Activated naive CD8-positive, alpha-beta T cell treated with anti-CD3 and anti-CD28 coated beads, Interleukin-2, amount 10 ng/mL, durations not matched to agents 7 days and 5 days (primary cell): ENCODE results near the gene LRBA. TPM values are rescaled to one million over a fixed set of nuclear protein-coding genes. Genes with fewer than 3 reads are reported as not detected.
"Not testable (repeated sequence)": the region's sequence is repeated elsewhere in the genome, so short reads cannot be mapped to it uniquely, and the experiment has no call there.

ENCODE experiments used
- ATAC-seq: fragments of 150-1000 bp; cut with Tn5 transposase; one replicate; pipeline ENCODE4 v1.10.0; 2021; ENCODE audit warnings: low read depth, moderate library complexity
- POLR2A ChIA-PET: fragments of 350-600 bp; sonication (Branson Sonifier 250); formaldehyde crosslinking; loops from one replicate; lab custom pipeline; 2021; ENCODE audit warnings: antibody characterized with exemption; lab: Charles Lee
- DNase-seq: peaks from one replicate; pipeline ENCODE4 v3.0.0; 2021
- H3K27ac Mint-ChIP-seq: one replicate; pipeline ENCODE4 v1.8.0; 2022; ENCODE audit warnings: mild to moderate bottlenecking, mixed read lengths
- H3K27me3 Mint-ChIP-seq: one replicate; pipeline ENCODE4 v1.8.0; 2022; ENCODE audit warnings: mild to moderate bottlenecking, moderate library complexity, mixed read lengths
- H3K36me3 Mint-ChIP-seq: one replicate; pipeline ENCODE4 v1.8.0; 2021; ENCODE audit warnings: mild to moderate bottlenecking, mixed read lengths
- H3K4me1 Mint-ChIP-seq: one replicate; pipeline ENCODE4 v1.8.0; 2021; ENCODE audit warnings: mixed read lengths
- H3K4me3 Mint-ChIP-seq: one replicate; pipeline ENCODE4 v1.8.0; 2022; ENCODE audit warnings: mild to moderate bottlenecking, moderate library complexity, mixed read lengths
- H3K9me3 Mint-ChIP-seq: one replicate; pipeline ENCODE4 v1.8.0; 2021; ENCODE audit warnings: mixed read lengths
- total RNA-seq, 2 experiments: library from RNA; stranded (reverse); gene quantifications; one replicate each; pipeline ENCODE4 v1.2.3, GENCODE V29; 2021

Gene LRBA
- total RNA-seq, 2 experiments from 2014 or later = 47.9 to 50.6 TPM

DNA sequence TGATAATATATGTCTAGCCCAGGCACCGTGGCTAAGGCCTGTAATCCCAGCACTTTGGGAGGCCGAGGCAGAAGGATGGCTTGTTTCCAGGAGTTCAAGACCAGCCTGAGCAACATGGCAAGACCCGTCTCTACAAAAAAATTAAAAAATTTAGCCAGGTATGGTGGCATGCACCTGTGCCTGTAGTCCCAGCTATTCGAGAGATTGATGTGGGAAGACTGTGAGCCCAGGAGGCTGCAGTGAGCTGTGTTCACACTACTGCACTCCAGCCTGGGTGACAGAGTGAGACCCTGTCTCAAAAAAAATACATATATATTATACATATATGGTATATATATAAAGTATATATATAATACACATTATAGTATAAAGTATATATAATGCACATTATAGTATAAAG lies 595.1 kb downstream of the LRBA start:
- no peaks in the 10 kb centered on the region for H3K27me3 Mint-ChIP-seq
- DNase-seq (no peak), ATAC-seq (no peak)
- H3K27ac Mint-ChIP-seq = no peak overlapping the region
- no peak overlapping the region for H3K4me3 Mint-ChIP-seq
- H3K36me3 Mint-ChIP-seq = peaks cover 13% of the 10 kb centered on the region
- H3K4me1 Mint-ChIP-seq = no peaks in the 10 kb centered on the region
- no peaks in the 10 kb centered on the region for H3K9me3 Mint-ChIP-seq
- POLR2A ChIA-PET = no interaction called here

DNA sequence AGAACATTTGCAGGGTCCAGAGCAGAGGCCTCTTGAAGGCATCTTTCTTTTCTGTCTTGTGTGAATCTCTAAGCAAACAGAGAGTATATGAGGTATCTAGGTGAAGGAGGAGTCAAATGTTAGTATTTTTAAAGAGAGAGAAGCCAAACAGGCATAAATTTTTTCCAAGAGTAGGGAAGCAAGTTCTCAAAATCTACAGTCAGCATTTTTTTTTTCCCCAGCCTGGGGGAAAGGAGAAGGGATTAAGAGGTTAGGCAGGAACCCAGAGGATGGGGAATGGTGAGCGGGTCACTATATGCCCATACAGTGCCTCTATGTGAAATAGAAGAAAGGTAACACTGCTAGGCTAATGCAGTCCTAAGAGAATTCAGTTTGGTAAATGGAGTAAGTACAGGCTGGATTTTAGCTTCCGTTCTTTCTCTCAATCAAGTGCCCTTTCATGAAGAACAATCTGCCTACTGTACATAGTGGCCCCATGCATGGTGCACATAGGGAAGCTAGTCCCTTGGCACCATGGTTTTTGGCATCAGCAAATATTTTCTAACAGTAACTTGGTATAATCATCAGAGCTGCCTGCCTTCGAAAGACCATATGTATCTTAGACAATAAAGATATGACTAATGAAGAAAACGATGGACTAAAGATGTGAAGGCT lies 596.2 kb downstream of the LRBA start:
- POLR2A ChIA-PET = no interaction called here
- Mint-ChIP-seq H3K9me3 (no peaks in the 10 kb centered on the region), H3K4me1 (no peaks in the 10 kb centered on the region), H3K36me3 (peaks cover 15% of the 10 kb centered on the region), H3K27me3 (no peaks in the 10 kb centered on the region), H3K27ac (no peak overlapping the region), H3K4me3 (no peak overlapping the region)
- ATAC-seq = no peak
- no peak for DNase-seq

DNA sequence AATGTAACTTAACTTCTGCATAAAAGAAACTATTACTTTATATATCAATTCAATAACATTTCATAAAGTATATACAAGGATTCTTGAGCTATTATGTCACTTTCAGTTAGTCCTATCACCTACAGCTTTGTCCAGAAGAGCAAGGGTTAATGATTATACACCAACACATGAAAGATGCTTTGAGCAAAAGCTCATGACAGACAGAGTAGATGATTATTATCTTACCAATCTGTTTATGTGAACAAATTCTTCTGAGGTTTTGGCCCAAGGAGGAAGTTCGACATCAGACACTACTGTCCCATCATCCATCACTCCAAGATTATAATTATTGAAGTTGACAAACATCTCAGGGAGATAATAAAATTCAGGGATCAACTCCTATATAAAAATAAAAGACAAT lies 599.9 kb downstream of the LRBA start:
- DNase-seq (no peak), ATAC-seq (no peak)
- peaks cover 7% of the 10 kb centered on the region for H3K36me3 Mint-ChIP-seq
- POLR2A ChIA-PET = no interaction called here
- no peaks in the 10 kb centered on the region for H3K4me1 Mint-ChIP-seq
- no peaks in the 10 kb centered on the region for H3K27me3 Mint-ChIP-seq
- no peak overlapping the region for H3K4me3 Mint-ChIP-seq
- H3K9me3 Mint-ChIP-seq = no peaks in the 10 kb centered on the region
- no peak overlapping the region for H3K27ac Mint-ChIP-seq

DNA sequence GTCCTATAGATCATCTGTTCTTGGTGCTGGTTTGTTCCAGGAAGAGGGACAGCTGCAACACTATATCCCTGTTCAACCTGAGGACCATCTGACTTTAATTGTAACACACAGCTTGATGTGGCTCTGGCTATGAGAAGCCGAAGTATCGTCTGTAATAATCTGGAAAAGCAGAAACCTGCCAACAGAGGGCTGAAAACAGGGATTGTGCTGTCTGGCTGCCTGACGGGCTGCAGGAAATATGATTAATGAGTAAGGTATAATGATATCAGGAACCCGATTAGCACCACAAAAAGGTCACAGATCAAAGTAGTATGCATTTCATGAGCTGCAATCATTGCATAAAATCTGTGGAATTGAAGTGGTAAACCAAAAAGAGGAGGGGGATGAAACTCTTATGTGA lies 603.6 kb downstream of the LRBA start:
- H3K4me3 Mint-ChIP-seq = no peak overlapping the region
- H3K27me3 Mint-ChIP-seq = no peaks in the 10 kb centered on the region
- POLR2A ChIA-PET = no interaction called here
- DNase-seq = no peak
- H3K4me1 Mint-ChIP-seq = no peaks in the 10 kb centered on the region
- no peak overlapping the region for H3K27ac Mint-ChIP-seq
- H3K9me3 Mint-ChIP-seq = no peaks in the 10 kb centered on the region
- ATAC-seq = no peak
- peaks cover 7% of the 10 kb centered on the region for H3K36me3 Mint-ChIP-seq

DNA sequence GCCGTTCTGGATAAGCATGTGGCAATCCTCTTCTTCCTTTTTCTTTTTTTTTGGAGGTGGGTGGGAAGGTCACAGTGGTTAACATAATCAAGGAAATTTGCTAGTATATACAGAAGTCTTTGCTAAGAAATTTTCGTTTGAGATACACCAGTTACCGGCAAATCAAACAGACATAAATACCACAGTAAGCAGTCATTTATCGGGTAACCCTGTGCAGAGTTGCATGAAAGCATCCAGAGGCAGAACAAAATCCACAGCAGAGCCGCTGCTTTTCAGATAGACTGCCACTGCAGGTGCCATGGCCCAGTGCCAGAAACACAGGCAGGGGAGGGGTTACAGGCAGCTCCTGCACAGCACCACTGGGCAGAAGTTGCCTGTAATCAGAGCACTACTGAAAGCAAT lies 612.2 kb downstream of the LRBA start:
- Mint-ChIP-seq H3K27me3 (no peaks in the 10 kb centered on the region), H3K9me3 (no peaks in the 10 kb centered on the region), H3K4me1 (no peaks in the 10 kb centered on the region), H3K27ac (no peak overlapping the region), H3K36me3 (peaks cover 12% of the 10 kb centered on the region), H3K4me3 (no peak overlapping the region)
- POLR2A ChIA-PET = no interaction called here
- DNase-seq (no peak), ATAC-seq (no peak)

DNA sequence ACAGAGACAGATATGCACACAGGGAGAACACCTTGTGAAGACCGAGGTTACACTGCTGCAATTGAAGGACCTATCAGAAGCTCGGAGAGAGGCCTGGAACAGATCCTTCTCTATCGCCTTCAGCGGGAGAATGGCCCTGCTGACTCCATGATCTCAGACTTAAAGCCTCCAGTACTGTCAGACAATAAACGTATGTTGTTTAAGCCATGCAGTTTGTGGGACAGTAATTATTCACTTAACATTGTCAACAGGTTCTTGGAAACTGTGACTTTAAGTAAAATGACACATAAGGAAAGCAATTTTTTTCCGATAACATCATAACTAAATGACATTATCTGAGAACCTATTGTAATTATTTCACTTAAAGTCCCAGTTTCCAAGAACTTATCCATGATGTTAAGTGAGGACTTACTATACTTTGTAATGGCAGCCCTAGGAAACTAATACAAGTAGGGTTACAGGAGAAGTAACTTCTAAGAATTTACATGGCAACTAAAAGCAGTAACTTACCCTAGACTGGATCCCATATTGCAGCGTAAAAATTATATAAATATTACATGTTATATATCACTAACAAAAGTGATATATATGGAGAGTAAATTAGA lies 613.9 kb downstream of the LRBA start:
- ATAC-seq = no peak
- Mint-ChIP-seq H3K27me3 (no peaks in the 10 kb centered on the region), H3K27ac (no peak overlapping the region)

DNA sequence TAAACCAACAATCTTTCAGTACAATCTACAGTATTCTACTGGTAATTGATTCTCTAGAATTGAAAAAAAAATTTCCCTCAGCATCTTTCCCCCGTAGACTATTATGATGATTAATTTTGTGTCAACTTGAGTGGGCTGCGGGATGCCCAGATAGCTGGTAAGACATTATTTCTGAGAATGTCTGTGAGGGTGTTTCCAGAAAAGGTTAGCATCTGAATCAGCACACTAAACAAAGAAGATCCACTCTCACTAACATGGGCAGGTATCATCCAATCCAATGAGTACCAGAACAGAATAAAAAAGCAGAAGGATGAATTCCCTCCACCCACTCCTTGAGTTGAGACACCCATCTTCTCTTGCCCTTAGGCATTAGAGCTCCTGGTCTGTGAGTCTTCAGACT lies 619.2 kb downstream of the LRBA start:
- POLR2A ChIA-PET = no interaction called here

More for the DNA sequence above, 613.9 kb downstream of the LRBA start:
- no peak overlapping the region for H3K4me3 Mint-ChIP-seq
- H3K9me3 Mint-ChIP-seq = no peaks in the 10 kb centered on the region
- POLR2A ChIA-PET = no interaction called here
- no peaks in the 10 kb centered on the region for H3K4me1 Mint-ChIP-seq
- H3K36me3 Mint-ChIP-seq = peaks cover 11% of the 10 kb centered on the region
- no peak for DNase-seq

DNA sequence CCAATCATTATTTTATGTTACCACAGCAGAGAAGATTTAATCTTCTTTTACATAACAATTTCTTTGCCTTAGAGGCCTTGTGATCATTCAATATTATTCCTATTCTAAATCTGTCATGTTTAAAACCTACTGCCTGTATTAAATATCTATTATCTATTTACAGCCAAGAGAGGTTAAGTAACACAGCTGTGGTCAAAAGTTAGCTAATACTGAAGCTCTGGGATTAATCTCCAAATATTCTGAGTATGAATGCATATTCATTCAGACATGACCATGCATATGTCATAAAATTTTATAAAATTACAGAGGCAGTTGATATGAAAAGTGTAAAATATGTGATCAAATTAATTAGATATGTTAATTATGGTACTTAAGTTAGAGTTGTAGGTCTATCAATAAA lies 621.0 kb downstream of the LRBA start:
- POLR2A ChIA-PET = no interaction called here
- Mint-ChIP-seq H3K4me3 (no peak overlapping the region), H3K9me3 (peaks cover 12% of the 10 kb centered on the region), H3K27ac (no peak overlapping the region), H3K36me3 (peaks cover 20% of the 10 kb centered on the region), H3K4me1 (no peaks in the 10 kb centered on the region), H3K27me3 (no peaks in the 10 kb centered on the region)
- ATAC-seq (no peak), DNase-seq (no peak)

More for the DNA sequence above, 619.2 kb downstream of the LRBA start:
- ATAC-seq (no peak), DNase-seq (no peak)
- H3K27ac Mint-ChIP-seq = no peak overlapping the region
- peaks cover 27% of the 10 kb centered on the region for H3K36me3 Mint-ChIP-seq
- no peaks in the 10 kb centered on the region for H3K27me3 Mint-ChIP-seq
- H3K4me3 Mint-ChIP-seq = no peak overlapping the region
- H3K4me1 Mint-ChIP-seq = no peaks in the 10 kb centered on the region
- H3K9me3 Mint-ChIP-seq = peaks cover 12% of the 10 kb centered on the region

DNA sequence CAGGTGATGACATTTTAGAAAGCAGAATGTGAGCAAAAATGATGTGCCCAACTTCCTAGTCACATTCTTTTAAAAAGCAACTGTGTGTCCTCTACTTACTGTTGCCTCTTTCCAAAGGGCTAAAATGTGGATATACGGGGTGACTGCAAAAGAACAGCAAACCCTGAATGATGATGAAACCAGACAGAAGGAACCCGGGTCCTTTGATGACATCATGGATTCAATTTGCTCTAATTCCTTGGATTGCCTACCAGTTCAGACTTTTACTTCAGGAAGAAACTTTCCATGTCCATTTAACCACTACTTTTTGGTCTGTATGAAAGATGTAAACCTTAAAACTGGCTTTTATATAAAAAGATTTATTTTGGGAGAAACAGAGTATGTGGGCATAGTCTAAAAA lies 624.0 kb downstream of the LRBA start:
- H3K36me3 Mint-ChIP-seq = peaks cover 21% of the 10 kb centered on the region
- no peaks in the 10 kb centered on the region for H3K4me1 Mint-ChIP-seq
- H3K27me3 Mint-ChIP-seq = no peaks in the 10 kb centered on the region
- POLR2A ChIA-PET = no interaction called here
- ATAC-seq (no peak), DNase-seq (no peak)
- H3K9me3 Mint-ChIP-seq = peaks cover 12% of the 10 kb centered on the region
- H3K4me3 Mint-ChIP-seq = no peak overlapping the region
- H3K27ac Mint-ChIP-seq = no peak overlapping the region

DNA sequence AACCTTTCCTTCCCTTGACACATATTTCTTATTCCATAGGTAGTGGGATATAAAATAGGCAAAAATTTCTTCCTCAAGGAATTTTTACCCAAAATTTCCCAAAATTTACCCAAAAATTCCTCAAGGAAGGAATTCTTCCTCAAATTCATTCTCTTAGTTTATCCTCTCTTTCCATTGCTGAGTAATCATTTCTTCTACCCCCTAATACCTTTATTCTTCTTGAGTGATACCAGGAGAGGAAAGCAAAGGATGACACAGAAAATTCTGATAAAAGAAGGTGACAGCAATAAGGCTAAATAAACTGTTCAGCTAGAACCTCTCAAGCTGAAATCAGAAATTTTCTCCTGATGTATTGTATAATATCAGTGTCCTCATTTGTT lies 624.6 kb downstream of the LRBA start:
- Mint-ChIP-seq H3K36me3 (peaks cover 21% of the 10 kb centered on the region), H3K4me3 (no peak overlapping the region), H3K9me3 (peaks cover 10% of the 10 kb centered on the region), H3K27ac (no peak overlapping the region), H3K4me1 (no peaks in the 10 kb centered on the region), H3K27me3 (no peaks in the 10 kb centered on the region)
- no peak for ATAC-seq
- no peak for DNase-seq
- POLR2A ChIA-PET = no interaction called here

DNA sequence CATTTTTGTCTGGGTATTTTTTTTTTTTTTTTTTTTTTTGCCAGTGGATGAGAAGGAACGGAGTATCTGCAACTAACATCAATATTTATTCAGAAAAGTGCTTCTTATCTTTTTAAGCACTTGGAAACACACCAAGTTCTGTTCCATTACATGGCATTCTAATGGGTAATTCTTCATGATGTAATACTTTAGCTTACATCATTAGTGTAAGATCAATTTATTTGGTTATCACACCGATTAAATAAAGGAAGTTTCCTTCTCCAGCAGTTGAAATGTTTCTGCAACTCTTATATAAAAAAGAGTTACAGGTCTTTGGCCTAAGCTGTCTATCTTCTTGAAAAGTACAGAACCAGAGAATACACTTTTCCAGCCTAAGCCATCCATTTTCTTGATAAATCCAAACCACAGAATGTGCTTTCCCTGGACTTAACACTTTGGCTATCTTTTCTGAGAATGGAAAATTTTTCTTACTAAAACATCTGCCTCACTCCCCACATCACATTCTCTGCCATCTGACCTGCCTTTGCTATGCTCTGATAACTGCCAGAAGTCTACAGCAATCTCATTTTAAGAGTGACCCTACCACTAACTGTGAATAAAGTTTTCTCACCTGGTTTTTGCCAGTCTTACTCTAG lies 625.1 kb downstream of the LRBA start:
- peaks cover 18% of the 10 kb centered on the region for H3K36me3 Mint-ChIP-seq
- no peak overlapping the region for H3K4me3 Mint-ChIP-seq
- POLR2A ChIA-PET = no interaction called here
- H3K9me3 Mint-ChIP-seq = peaks cover 7% of the 10 kb centered on the region
- H3K27ac Mint-ChIP-seq = no peak overlapping the region
- ATAC-seq = no peak
- no peak for DNase-seq
- H3K27me3 Mint-ChIP-seq = no peaks in the 10 kb centered on the region
- no peaks in the 10 kb centered on the region for H3K4me1 Mint-ChIP-seq

DNA sequence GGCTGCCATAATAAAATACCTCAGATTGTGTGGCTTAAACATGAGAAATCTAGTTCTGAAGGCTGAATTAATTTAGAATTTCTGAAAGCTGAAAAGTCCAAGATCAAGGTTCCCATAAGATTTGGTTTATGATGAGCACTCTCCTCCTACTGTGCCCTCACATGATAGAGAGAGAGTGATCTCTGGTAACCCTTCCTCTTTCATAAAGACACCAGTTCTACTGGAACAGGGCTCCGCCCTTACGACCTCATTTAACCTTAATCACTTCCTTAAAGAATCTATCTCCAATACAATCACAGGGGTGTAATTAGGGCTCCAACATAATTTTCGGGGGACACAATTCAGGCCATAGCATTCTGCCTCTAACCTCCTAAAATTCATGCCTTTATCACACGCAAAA lies 627.1 kb downstream of the LRBA start:
- Mint-ChIP-seq H3K4me1 (no peaks in the 10 kb centered on the region), H3K4me3 (no peak overlapping the region), H3K9me3 (peaks cover 7% of the 10 kb centered on the region), H3K27ac (no peak overlapping the region), H3K36me3 (peaks cover 18% of the 10 kb centered on the region), H3K27me3 (no peaks in the 10 kb centered on the region)
- no peak for ATAC-seq
- POLR2A ChIA-PET = no interaction called here
- no peak for DNase-seq

DNA sequence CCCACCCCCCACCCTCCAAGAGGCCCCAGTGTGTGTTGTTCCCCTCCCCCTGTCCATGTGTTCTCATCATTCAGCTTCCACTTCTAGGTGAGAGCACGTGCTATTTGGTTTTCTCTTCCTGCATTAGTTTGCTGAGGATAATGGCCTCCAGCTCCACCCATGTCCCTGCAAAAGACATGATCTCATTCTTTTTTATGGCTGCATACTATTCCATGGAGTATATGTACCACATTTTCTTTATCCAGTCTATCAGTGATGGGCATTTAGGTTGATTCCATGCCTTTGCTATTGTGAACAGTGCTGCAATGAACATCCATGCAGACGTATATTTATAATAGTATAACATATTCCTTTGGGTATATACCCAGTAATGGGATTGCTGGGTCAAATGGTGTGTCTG lies 628.7 kb downstream of the LRBA start:
- H3K4me1 Mint-ChIP-seq, DNase-seq, H3K36me3 Mint-ChIP-seq, H3K27ac Mint-ChIP-seq, H3K27me3 Mint-ChIP-seq, H3K4me3 Mint-ChIP-seq, H3K9me3 Mint-ChIP-seq, ATAC-seq: not testable (repeated sequence)
- POLR2A ChIA-PET = interaction anchor here (0.5 kb wide), 1 partner anchor 649 kb away, joined by 4 read pairs; no protein-coding TSS in a partner anchor

DNA sequence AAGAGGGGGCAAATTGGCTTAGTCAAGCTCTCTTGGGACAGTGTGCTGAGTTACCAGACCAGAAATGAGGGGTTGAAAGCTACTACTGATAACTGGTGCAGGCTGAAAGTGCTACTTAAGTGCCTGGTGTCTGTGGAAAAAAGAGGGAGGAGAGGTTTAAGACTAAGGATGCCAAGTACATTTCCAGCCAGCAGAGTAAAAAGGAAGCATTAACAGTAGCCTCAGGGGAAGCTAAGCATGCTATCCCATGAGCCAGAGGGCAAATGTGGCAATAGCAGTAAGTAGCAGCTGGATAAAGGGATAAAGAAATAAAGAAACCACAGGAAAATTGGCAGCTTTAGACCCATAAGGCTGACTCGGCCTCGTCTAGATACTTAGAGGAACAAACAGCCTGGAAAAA lies 629.5 kb downstream of the LRBA start:
- Mint-ChIP-seq H3K27me3 (no peaks in the 10 kb centered on the region), H3K36me3 (peaks cover 3% of the 10 kb centered on the region)
- ATAC-seq = no peak

More for the DNA sequence above, 629.5 kb downstream of the LRBA start:
- Mint-ChIP-seq H3K9me3 (no peaks in the 10 kb centered on the region), H3K4me3 (no peak overlapping the region), H3K4me1 (no peaks in the 10 kb centered on the region), H3K27ac (no peak overlapping the region)
- POLR2A ChIA-PET = no interaction called here
- no peak for DNase-seq
